ENCODE data around the gene TTC34. TPM values are rescaled to one million over a fixed set of nuclear protein-coding genes. Genes with fewer than 3 reads are reported as not detected.

The TTC34 gene
- total and polyA plus RNA-seq, 2 of the 4 experiments (the other 2 are of a cell fraction) = under 0.01 to 0.09 TPM

DNA sequence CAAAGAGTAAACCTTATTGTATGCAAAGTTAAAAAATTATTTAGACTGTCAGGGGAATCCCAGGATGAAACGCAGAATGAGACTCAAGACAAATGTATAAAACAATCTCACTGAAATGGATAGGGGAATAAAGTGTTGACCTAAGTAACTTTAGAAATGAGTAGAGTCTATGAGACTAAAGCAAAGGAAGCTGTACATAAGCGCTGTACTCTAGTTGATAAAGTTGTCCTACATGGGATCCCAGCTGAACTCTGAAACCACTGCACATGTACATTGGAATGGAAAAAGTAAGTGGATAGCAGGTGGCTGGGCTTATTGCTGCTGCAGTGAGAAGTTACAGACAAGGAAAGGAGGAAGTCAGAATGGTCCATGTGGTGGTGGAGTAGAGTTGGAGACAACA, 187.3 kb downstream of the TTC34 start:
- Histone ChIP-seq H3K14ac (replicated peaks; ENCODE audit: low read depth, low read length) (no peak overlapping the region), H3K56ac (ENCODE audit: extremely low read depth, insufficient read depth, low read length) (no peak overlapping the region), H3K4me2 (ENCODE audit: low read depth, low read length) (no peak overlapping the region), H3K4ac (ENCODE audit: low read depth, low read length) (no peak overlapping the region), H2BK15ac (ENCODE audit: low read depth, low read length) (no peak overlapping the region), H2AK9ac (replicated peaks; ENCODE audit: low read depth, low read length, poor library complexity) (no peak overlapping the region), H2BK5ac (ENCODE audit: low read depth, low read length, poor library complexity, severe bottlenecking) (no peak overlapping the region), H2AFZ (replicated peaks; ENCODE audit: low read length, poor library complexity) (no peak overlapping the region), H4K5ac (ENCODE audit: low read depth, low read length) (no peak overlapping the region), H2BK120ac (ENCODE audit: low read depth, low read length) (no peak overlapping the region), H3K23ac (ENCODE audit: low read depth, low read length) (no peak overlapping the region), H3K9me3 (ENCODE audit: control insufficient read depth, insufficient read depth, low read length) (0 out of 2 replicates have a peak, but pooled peaks cover 1% of the 10 kb centered on the region), H3K9me1 (ENCODE audit: insufficient read depth, low read length) (no peaks in the 10 kb centered on the region), H3K4me1 (ENCODE audit: control insufficient read depth, insufficient read depth, low read length) (no peaks in the 10 kb centered on the region), H4K20me1 (ENCODE audit: insufficient read depth, low read length) (no peaks in the 10 kb centered on the region), H3K18ac (ENCODE audit: low read depth, low read length) (no peak overlapping the region), H2AK5ac (ENCODE audit: low read depth, low read length) (no peak overlapping the region), H3K79me1 (ENCODE audit: low read depth in 1 of 2, low read length in 2 of 2) (no peaks in the 10 kb centered on the region), H3K4me3 (ENCODE audit: insufficient read depth, low read depth, low read length) (no peak overlapping the region), H3K9ac (ENCODE audit: low read depth, low read length) (no peak overlapping the region), H4K8ac (ENCODE audit: low read depth in 2 of 2, low read length in 2 of 2) (no peak overlapping the region), H3K27me3 (ENCODE audit: control insufficient read depth, insufficient read depth, low read length) (no peaks in the 10 kb centered on the region; the same call in 1 of the 2 replicates), H3K36me3 (ENCODE audit: control insufficient read depth, insufficient read depth, low read length) (no peaks in the 10 kb centered on the region), H2BK20ac (ENCODE audit: low read depth, low read length) (no peak overlapping the region), H4K91ac (ENCODE audit: insufficient read depth, low read depth, low read length) (no peak overlapping the region), H3K27ac (ENCODE audit: insufficient read depth, low read length) (no peak overlapping the region)
- in situ Hi-C loops (cut with MboI; ENCODE audit: low sequenced_read_pairs) (no loop called here), intact Hi-C loops (cut with micrococcal nuclease) (no loop called here), dilution Hi-C loops (cut with HindIII; ENCODE audit: low sequenced_read_pairs, unreplicated experiment) (no loop called here)
- no peak for DNase-seq
- no TSS peak for BruUV-seq (replicated peaks)
- TF ChIP-seq POLR2A (IDR thresholded peaks at IDR 0.05; ENCODE audit: low read depth, low read length) (no peak), CHD1 (IDR thresholded peaks at IDR 0.05; ENCODE audit: low read depth, low read length) (no peak), MAFK (IDR thresholded peaks at IDR 0.05; ENCODE audit: low read depth, low read length) (no peak), ELK1 (IDR thresholded peaks at IDR 0.05; ENCODE audit: borderline replicate concordance, low read depth, low read length) (no peak), RAD21 (IDR thresholded peaks at IDR 0.05; ENCODE audit: low read length) (no peak), USF2 (IDR thresholded peaks at IDR 0.05; ENCODE audit: low read depth, low read length) (no peak), RCOR1 (IDR thresholded peaks at IDR 0.05; ENCODE audit: insufficient replicate concordance, low read length) (no peak), BHLHE40 (IDR thresholded peaks at IDR 0.05; ENCODE audit: low read depth, low read length) (no peak), RFX5 (IDR thresholded peaks at IDR 0.05; ENCODE audit: low read depth, low read length) (no peak), MXI1 (IDR thresholded peaks at IDR 0.05; ENCODE audit: borderline replicate concordance, low read depth, low read length) (no peak), CEBPB (IDR thresholded peaks at IDR 0.05; ENCODE audit: low read depth, low read length) (no peak), FOS (IDR thresholded peaks at IDR 0.05; ENCODE audit: low read depth, low read length) (no peak), SMC3 (IDR thresholded peaks at IDR 0.05; ENCODE audit: low read depth, low read length) (no peak)
- TF ChIP-seq, protein P1, sequence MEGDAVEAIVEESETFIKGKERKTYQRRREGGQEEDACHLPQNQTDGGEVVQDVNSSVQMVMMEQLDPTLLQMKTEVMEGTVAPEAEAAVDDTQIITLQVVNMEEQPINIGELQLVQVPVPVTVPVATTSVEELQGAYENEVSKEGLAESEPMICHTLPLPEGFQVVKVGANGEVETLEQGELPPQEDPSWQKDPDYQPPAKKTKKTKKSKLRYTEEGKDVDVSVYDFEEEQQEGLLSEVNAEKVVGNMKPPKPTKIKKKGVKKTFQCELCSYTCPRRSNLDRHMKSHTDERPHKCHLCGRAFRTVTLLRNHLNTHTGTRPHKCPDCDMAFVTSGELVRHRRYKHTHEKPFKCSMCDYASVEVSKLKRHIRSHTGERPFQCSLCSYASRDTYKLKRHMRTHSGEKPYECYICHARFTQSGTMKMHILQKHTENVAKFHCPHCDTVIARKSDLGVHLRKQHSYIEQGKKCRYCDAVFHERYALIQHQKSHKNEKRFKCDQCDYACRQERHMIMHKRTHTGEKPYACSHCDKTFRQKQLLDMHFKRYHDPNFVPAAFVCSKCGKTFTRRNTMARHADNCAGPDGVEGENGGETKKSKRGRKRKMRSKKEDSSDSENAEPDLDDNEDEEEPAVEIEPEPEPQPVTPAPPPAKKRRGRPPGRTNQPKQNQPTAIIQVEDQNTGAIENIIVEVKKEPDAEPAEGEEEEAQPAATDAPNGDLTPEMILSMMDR (conservative IDR thresholded peaks at IDR 0.05; ENCODE audit: low read depth, low read length) = no peak
- no peak for ATAC-seq (ENCODE audit: low read depth)
- ChIA-PET CTCF (no interaction called here), POLR2A (ENCODE audit: unreplicated experiment) (no interaction called here)
- no CpG with 5 or more reads among the region's 2 CpGs for WGBS, 2 experiments (ENCODE audit: extremely low coverage in 2 of 2, insufficient read length in 1 of 2)
